Skeletal muscle cell (primary cell): ENCODE measurements around the gene CDHR3.

Source experiments
- DNase-seq: peaks from one replicate; pipeline ENCODE4 v3.0.0-alpha.2; 2010; ENCODE audit warnings: low read depth
- H3K4me3 ChIP-seq: 2 replicates; pipeline ENCODE4 v1.5.1; 2011; ENCODE audit warnings: low read depth, mild to moderate bottlenecking, control low read depth, low read length, moderate library complexity

Gene CDHR3

GRCh38 chr7:106071356-106071998 lies 108.4 kb downstream of the CDHR3 start:
- H3K4me3 ChIP-seq, result no peak overlapping the region
- no peak for DNase-seq

GRCh38 chr7:106071999-106072714 lies 109.1 kb downstream of the CDHR3 start:
- DNase-seq, result no peak
- no peak overlapping the region for H3K4me3 ChIP-seq

GRCh38 chr7:106072715-106073091 lies 109.6 kb downstream of the CDHR3 start:
- H3K4me3 ChIP-seq, result no peak overlapping the region
- DNase-seq, result no peak

- no peak for DNase-seq
- no peak overlapping the region for H3K4me3 ChIP-seq
These were observed 110.6 kb downstream of the CDHR3 start for GRCh38 chr7:106073701-106074100.

GRCh38 chr7:106074257-106074656 lies 111.2 kb downstream of the CDHR3 start:
- no peak for DNase-seq

GRCh38 chr7:106075937-106076336 lies 112.9 kb downstream of the CDHR3 start:
- no peak for DNase-seq
- no peak overlapping the region for H3K4me3 ChIP-seq

More at GRCh38 chr7:106074257-106074656, 111.2 kb downstream of the CDHR3 start:
- no peak overlapping the region for H3K4me3 ChIP-seq

GRCh38 chr7:106076537-106076936 lies 113.5 kb downstream of the CDHR3 start:
- no peak for DNase-seq
- H3K4me3 ChIP-seq, result no peak overlapping the region

- no peak overlapping the region for H3K4me3 ChIP-seq
- DNase-seq, result no peak
These were observed 117.4 kb downstream of the CDHR3 start for GRCh38 chr7:106080300-106080987.

GRCh38 chr7:106082087-106082854 lies 119.2 kb downstream of the CDHR3 start:
- DNase-seq, result no peak

More at GRCh38 chr7:106082087-106082854, 119.2 kb downstream of the CDHR3 start:
- H3K4me3 ChIP-seq, result no peak overlapping the region
